Lung microvascular endothelial cell (primary cell): ENCODE measurements around the gene LIN7C. TPM values are rescaled to one million over a fixed set of nuclear protein-coding genes. Genes with fewer than 3 reads are reported as not detected.
A peak's percentile ranks its signal among the peaks of the same experiment; 100 is the strongest.
"Not testable (repeated sequence)": the region's sequence is repeated elsewhere in the genome, so short reads cannot be mapped to it uniquely, and the experiment has no call there.

Experiments
- DNase-seq, 2 donors: peaks; one replicate each; pipeline versions ENCODE4 v3.0.0 to v3.0.0-alpha.2; 2010; ENCODE audit warnings: low read depth in 2 of 2
- total RNA-seq: library from RNA; depleted of rRNA; stranded (reverse); fragments of >200 nt; gene quantifications from 2 replicates; pipeline ENCODE4 v1.2.1, GENCODE V29; 2014

The LIN7C gene
- total RNA-seq, 1 donor from 2014 or later, result 43.7 TPM

DNA sequence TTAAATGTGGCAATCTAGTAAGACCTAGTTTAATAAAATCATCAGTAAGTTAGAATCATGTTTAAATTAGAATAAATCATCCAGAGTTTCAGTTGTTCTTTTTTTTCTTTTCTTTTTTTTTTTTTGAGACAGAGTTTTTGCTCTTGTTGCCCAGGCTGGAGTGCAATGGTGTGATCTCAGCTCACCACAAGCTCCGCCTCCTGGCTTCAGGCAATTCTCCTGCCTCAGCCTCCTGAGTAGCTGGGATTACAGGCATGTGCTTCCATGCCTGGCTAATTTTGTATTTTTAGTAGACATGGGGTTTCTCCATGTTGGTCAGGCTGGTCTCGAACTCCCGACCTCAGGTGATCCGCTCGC is 58.4 kb downstream of the LIN7C start:
- DNase-seq, result not testable (repeated sequence)

DNA sequence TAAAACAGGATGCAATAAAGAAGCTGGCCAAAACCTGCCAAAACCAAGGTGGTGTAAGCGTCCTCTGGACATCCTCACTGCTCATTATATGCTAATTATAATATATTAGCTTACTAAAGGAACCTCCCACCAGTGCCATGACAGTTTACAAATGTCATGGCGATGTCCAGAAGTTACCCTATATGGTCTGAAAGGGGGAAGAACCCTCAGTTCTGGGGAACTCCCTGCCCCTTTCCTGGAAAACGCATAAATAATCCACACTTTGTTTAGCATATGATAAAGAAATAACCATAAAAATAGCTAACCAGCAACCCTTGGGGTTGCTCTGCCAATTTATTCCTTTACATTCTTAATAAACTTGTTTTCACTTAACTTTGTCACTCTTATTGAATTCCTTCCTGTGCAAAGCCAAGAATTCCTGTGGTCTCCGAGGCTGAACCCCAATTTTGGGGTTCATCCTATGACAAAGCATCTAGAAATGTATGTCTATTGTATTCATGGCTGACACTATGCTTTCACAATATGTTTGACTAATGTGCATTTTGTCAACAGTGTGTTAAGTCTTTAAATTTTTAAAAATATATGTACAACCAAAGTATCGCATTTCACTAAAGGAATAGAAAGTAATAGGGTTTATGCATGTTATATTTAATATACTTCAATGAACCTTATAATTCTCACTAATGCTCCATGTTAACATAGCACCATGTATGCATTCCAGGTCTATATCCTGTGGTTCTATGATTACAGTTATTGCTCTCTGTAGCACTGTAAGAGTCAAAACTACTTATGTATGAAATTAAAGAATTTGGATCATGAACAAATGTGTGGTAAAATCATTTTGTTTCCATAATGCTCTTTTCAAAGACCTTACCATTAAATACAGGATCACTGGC is 59.0 kb downstream of the LIN7C start:
- DNase-seq, result peak in 1 of 2 donors; percentile 42

DNA sequence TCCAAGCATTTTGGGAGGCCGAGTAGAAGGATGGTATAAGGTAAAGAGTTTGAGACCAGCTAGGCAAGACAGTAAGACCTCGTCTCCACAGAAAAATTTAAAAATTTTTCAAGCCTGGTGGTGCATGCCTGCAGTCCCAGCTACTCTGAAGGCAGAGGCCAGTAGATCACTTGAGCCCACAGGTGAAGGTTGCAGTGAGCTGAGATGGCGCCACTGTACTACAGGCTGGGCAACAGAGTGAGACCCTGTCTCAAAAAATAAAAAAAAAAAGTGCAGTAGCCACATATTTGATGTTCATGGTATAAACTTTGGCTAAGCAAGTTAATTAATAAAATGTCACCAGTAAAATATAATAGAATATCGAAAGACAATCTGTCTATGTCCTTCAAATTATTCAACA is 60.9 kb downstream of the LIN7C start:
- no peak for DNase-seq

DNA sequence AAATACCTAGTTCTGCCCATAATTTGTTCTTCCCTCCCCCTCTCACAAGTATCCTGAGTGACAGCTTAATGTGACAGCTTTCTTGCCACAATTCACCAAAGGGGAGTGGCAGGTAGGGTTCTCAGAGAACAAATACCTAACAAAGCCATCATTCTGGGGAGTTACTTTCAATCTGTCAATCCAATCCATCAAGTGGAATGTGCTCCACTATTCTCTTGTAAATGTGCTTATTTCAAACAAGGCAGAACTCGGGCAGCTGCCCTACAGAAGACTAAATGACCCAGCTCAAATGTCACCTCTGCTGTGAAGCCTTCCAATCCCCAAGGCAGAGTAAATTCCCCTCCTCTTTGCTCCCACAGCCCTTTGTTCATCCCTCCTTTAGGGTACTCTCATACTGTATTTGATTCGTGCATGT is 61.8 kb downstream of the LIN7C start:
- no peak for DNase-seq

Other genes with a start within 250 kb of the LIN7C start
- gene CCDC34, start 143.6 kb downstream of the LIN7C start, total RNA-seq, result 1.4 and 2.0 TPM in 2 replicates
- 1.6 and 1.7 TPM in 2 replicates for gene LGR4, start 34.0 kb downstream of the LIN7C start, total RNA-seq
- under 0.01 and 0.22 TPM in 2 replicates for gene BDNF, start 193.7 kb upstream of the LIN7C start, total RNA-seq